ENCODE measurements around the gene UFSP2.

DNA sequence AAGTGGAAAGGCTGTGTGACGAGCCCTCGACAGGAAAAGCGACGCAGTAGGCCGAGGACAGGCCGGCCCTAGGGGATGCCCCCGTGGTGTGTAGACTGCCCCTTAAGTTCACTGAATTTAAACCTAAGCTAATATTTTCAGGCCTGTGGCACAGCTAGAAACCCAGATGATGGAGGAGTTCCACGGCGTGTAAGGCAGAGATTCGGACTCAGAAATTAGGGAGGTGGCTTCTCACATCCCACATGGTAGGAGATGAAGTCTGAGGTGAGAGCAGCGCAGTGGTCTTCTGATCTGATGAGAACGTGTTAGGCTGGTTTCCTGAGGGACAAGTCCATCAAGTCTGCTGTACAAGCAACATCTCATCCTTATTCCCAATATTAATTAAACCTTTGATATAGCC is 37.8 kb downstream of the UFSP2 start:
- TF ChIP-seq EZH2 (IDR thresholded peaks at IDR 0.05), result no peak
- no peak for TF ChIP-seq POLR2AphosphoS5 (IDR thresholded peaks at IDR 0.05; ENCODE audit: borderline replicate concordance, low read depth, low read length)
